GM19467 (cell line): ENCODE results near the gene MYO5A.
A peak's percentile ranks its signal among the peaks of the same experiment; 100 is the strongest.

Experiments used
- ATAC-seq: cut with Tn5 transposase; IDR thresholded peaks from one replicate; pipeline ENCODE4 v1.9.1; 2021; ENCODE audit warnings: mild to moderate bottlenecking, moderate library complexity; ENCODE audit not compliant: unreplicated experiment

Gene MYO5A

GRCh38 chr15:52338058-52338457 is 190.6 kb downstream of the MYO5A start:
- ATAC-seq = no peak

GRCh38 chr15:52337198-52337853 is 191.4 kb downstream of the MYO5A start:
- no peak for ATAC-seq

- no peak for ATAC-seq
Observed at GRCh38 chr15:52336529-52336928, 192.2 kb downstream of the MYO5A start.

GRCh38 chr15:52334491-52335160 is 194.1 kb downstream of the MYO5A start:
- ATAC-seq = no peak

- ATAC-seq = no peak
Observed at GRCh38 chr15:52331490-52332240, 197.0 kb downstream of the MYO5A start.

GRCh38 chr15:52329987-52330386 is 198.7 kb downstream of the MYO5A start:
- no peak for ATAC-seq

GRCh38 chr15:52329150-52329549 is 199.5 kb downstream of the MYO5A start:
- no peak for ATAC-seq

- ATAC-seq = no peak
Observed at GRCh38 chr15:52328680-52329079, 200.0 kb downstream of the MYO5A start.

GRCh38 chr15:52326756-52327155 is 201.9 kb downstream of the MYO5A start:
- no peak for ATAC-seq

GRCh38 chr15:52324109-52324508 is 204.6 kb downstream of the MYO5A start:
- ATAC-seq = no peak

- ATAC-seq = no peak
Observed at GRCh38 chr15:52318729-52319500, 209.8 kb downstream of the MYO5A start.

GRCh38 chr15:52317688-52318087 is 211.0 kb downstream of the MYO5A start:
- no peak for ATAC-seq

- no peak for ATAC-seq
Observed at GRCh38 chr15:52317022-52317421, 211.7 kb downstream of the MYO5A start.

GRCh38 chr15:52309154-52309548 is 219.5 kb downstream of the MYO5A start:
- peak; percentile 42 for ATAC-seq

GRCh38 chr15:52308446-52309153 is 220.1 kb downstream of the MYO5A start:
- peak; percentile 57 for ATAC-seq

GRCh38 chr15:52307847-52308246 is 220.8 kb downstream of the MYO5A start:
- no peak for ATAC-seq

GRCh38 chr15:52306270-52306669 is 222.4 kb downstream of the MYO5A start:
- ATAC-seq = no peak

GRCh38 chr15:52303093-52303772 is 225.4 kb downstream of the MYO5A start:
- no peak for ATAC-seq

GRCh38 chr15:52301265-52301847 is 227.3 kb downstream of the MYO5A start:
- no peak for ATAC-seq
